Progenitor cell of endocrine pancreas (in vitro differentiated cells): ENCODE measurements around the gene ANKRD30A. TPM values are rescaled to one million over a fixed set of nuclear protein-coding genes. Genes with fewer than 3 reads are reported as not detected.
"Not testable (repeated sequence)": the region's sequence is repeated elsewhere in the genome, so short reads cannot be mapped to it uniquely, and the experiment has no call there.

ENCODE experiments used
- DNase-seq: peaks from one replicate; pipeline ENCODE4 v3.0.0; 2021; ENCODE audit warnings: low spot score; ENCODE audit not compliant: unreplicated experiment
- H3K27ac Mint-ChIP-seq: 2 replicates; pipeline ENCODE4 v1.8.0; 2021; ENCODE audit warnings: mild to moderate bottlenecking, moderate library complexity, mixed read lengths
- H3K27me3 Mint-ChIP-seq: 2 replicates; pipeline ENCODE4 v1.8.0; 2021; ENCODE audit warnings: mixed read lengths
- H3K36me3 Mint-ChIP-seq: 2 replicates; pipeline ENCODE4 v1.8.0; 2022; ENCODE audit warnings: mixed read lengths; ENCODE audit not compliant: insufficient read depth
- H3K4me1 Mint-ChIP-seq: 2 replicates; pipeline ENCODE4 v1.8.0; 2021; ENCODE audit warnings: low read depth, mixed read lengths
- H3K4me3 Mint-ChIP-seq: 2 replicates; pipeline ENCODE4 v1.8.0; 2021; ENCODE audit warnings: low read depth, mild to moderate bottlenecking, moderate library complexity, mixed read lengths
- H3K9me3 Mint-ChIP-seq: 2 replicates; pipeline ENCODE4 v1.8.0; 2021; ENCODE audit warnings: low read depth, mixed read lengths
- CTCF ChIP-seq: fragments of 200-600 bp; sonication (generic); IDR thresholded peaks from one replicate; pipeline ENCODE4 v1.5.0; 2021; ENCODE audit warnings: antibody characterized with exemption, mild to moderate bottlenecking; ENCODE audit not compliant: unreplicated experiment
- total RNA-seq: library from RNA; stranded (reverse); gene quantifications from 2 replicates; pipeline ENCODE4 v1.2.1, GENCODE V29; 2021

The ANKRD30A gene
- total RNA-seq, 1 donor from 2014 or later = not detected

DNA sequence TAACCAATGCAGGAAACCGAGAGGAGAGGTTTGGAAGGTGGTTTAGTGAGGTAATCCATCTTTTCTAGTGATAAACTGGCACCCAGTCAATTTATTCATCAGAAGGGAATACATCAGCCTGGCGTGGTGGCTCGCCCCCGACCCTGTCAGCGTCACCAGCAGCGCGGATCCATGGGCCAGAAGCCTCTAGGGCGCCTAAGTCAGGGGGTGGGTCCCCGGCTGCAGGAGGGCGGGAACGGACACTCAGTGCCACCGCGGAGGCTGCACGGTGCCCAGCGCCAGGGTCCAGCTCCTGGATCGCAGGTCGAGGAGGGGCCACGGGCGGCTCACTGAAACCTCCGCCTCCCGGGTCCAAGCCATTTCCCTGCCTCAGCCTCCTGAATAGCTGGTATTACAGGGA is 866 bp upstream of the ANKRD30A start:
- no peak overlapping the region for H3K27ac Mint-ChIP-seq
- H3K36me3 Mint-ChIP-seq = no peaks in the 10 kb centered on the region
- H3K4me1 Mint-ChIP-seq = no peaks in the 10 kb centered on the region
- TF ChIP-seq CTCF = no peak
- DNase-seq = no peak
- H3K9me3 Mint-ChIP-seq = peaks cover 7% of the 10 kb centered on the region
- no peaks in the 10 kb centered on the region for H3K27me3 Mint-ChIP-seq
- no peak overlapping the region for H3K4me3 Mint-ChIP-seq

DNA sequence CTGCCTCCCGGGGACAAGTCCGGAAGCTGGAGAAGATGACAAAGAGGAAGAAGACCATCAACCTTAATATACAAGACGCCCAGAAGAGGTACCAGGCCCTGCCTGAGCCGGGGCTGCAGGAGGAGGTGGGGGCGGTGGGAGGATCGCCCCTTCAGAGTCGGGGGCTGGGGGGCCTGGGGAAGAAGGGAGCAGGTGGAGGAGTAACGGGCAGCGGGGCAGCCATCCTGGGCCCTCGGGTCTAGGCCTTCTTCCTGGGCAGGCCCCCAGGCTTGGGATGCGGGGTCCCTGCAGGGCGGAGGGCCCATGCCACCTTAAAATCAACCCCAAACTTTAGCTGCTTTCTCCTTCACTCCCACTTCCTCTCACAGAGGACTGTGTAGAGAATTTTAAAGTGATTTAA is 523 bp downstream of the ANKRD30A start:
- Mint-ChIP-seq H3K9me3 (peaks cover 7% of the 10 kb centered on the region), H3K4me1 (no peaks in the 10 kb centered on the region), H3K4me3 (no peak overlapping the region), H3K27me3 (no peaks in the 10 kb centered on the region), H3K36me3 (no peaks in the 10 kb centered on the region), H3K27ac (no peak overlapping the region)
- no peak for DNase-seq
- TF ChIP-seq CTCF = no peak

GRCh38 chr10:37146443-37146842 is 21.0 kb downstream of the ANKRD30A start:
- H3K27me3 Mint-ChIP-seq = no peaks in the 10 kb centered on the region
- peaks cover 41% of the 10 kb centered on the region for H3K9me3 Mint-ChIP-seq
- no peak for TF ChIP-seq CTCF
- no peak overlapping the region for H3K27ac Mint-ChIP-seq
- no peak overlapping the region for H3K4me3 Mint-ChIP-seq
- H3K4me1 Mint-ChIP-seq = no peaks in the 10 kb centered on the region
- H3K36me3 Mint-ChIP-seq = no peaks in the 10 kb centered on the region
- DNase-seq = no peak

DNA sequence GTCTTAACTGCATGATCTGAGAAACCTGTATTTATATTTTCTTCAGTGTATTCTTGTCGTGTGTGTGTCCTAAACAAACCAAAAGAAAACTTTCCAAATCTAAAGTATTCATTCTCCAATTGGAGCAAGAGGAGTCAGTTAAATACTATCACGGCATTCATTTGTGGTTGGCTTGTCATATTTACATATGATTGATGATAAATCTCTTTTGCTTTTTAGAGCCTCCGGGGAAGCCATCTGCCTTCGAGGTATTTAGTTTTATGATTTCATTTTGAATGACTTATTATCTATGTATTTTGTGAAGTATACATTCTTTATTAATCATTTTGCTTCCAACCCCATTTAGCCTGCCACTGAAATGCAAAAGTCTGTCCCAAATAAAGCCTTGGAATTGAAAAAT is 37.0 kb downstream of the ANKRD30A start:
- not testable (repeated sequence) for H3K4me1 Mint-ChIP-seq, H3K27me3 Mint-ChIP-seq, H3K4me3 Mint-ChIP-seq, H3K27ac Mint-ChIP-seq, H3K36me3 Mint-ChIP-seq, DNase-seq
- H3K9me3 Mint-ChIP-seq = peaks cover 27% of the 10 kb centered on the region

- H3K4me1 Mint-ChIP-seq, H3K9me3 Mint-ChIP-seq, H3K36me3 Mint-ChIP-seq, H3K27me3 Mint-ChIP-seq, DNase-seq, H3K27ac Mint-ChIP-seq, H3K4me3 Mint-ChIP-seq: not testable (repeated sequence)
Measured at GRCh38 chr10:37171945-37172344, 46.5 kb downstream of the ANKRD30A start.

GRCh38 chr10:37178296-37178695 is 52.9 kb downstream of the ANKRD30A start:
- not testable (repeated sequence) for H3K36me3 Mint-ChIP-seq

GRCh38 chr10:37182719-37183118 is 57.3 kb downstream of the ANKRD30A start:
- H3K4me1 Mint-ChIP-seq, H3K9me3 Mint-ChIP-seq, H3K4me3 Mint-ChIP-seq, H3K27me3 Mint-ChIP-seq, DNase-seq, H3K36me3 Mint-ChIP-seq, H3K27ac Mint-ChIP-seq: not testable (repeated sequence)

More at GRCh38 chr10:37178296-37178695, 52.9 kb downstream of the ANKRD30A start:
- H3K9me3 Mint-ChIP-seq = peaks cover 10% of the 10 kb centered on the region
- H3K27ac Mint-ChIP-seq, DNase-seq, H3K4me3 Mint-ChIP-seq, H3K4me1 Mint-ChIP-seq, H3K27me3 Mint-ChIP-seq: not testable (repeated sequence)
